ENCODE measurements around the gene SAXO2. TPM values are rescaled to one million over a fixed set of nuclear protein-coding genes. Genes with fewer than 3 reads are reported as not detected.

SAXO2 gene
- total RNA-seq, 1 experiment from 2014 or later: 4.2 TPM

- H3K27me3 Mint-ChIP-seq (ENCODE audit: insufficient read depth, unreplicated experiment): no peaks in the 10 kb centered on the region
- TF ChIP-seq CTCF (IDR thresholded peaks at IDR 0.05; ENCODE audit: unreplicated experiment): no peak
- intact Hi-C loops (cut with micrococcal nuclease): no loop called here
- H3K9me3 Mint-ChIP-seq (ENCODE audit: unreplicated experiment): no peaks in the 10 kb centered on the region
- H3K4me3 Mint-ChIP-seq (ENCODE audit: unreplicated experiment): no peak overlapping the region
- BruUV-seq (replicated peaks): no TSS peak
- ChIA-PET POLR2A (no interaction called here), CTCF (no interaction called here)
- no peaks in the 10 kb centered on the region for H3K36me3 Mint-ChIP-seq (ENCODE audit: insufficient read depth, unreplicated experiment)
- H3K4me1 Mint-ChIP-seq (ENCODE audit: insufficient read depth, unreplicated experiment): no peaks in the 10 kb centered on the region
- no peak overlapping the region for H3K27ac Mint-ChIP-seq (ENCODE audit: low read depth, unreplicated experiment)
- DNase-seq (ENCODE audit: unreplicated experiment): peak; percentile 4
Measured at GRCh38 chr15:82292271-82292670, 29.7 kb downstream of the SAXO2 start.

GRCh38 chr15:82294061-82294690, 31.6 kb downstream of the SAXO2 start:
- no peaks in the 10 kb centered on the region for H3K36me3 Mint-ChIP-seq (ENCODE audit: insufficient read depth, unreplicated experiment)
- CTCF ChIA-PET: interaction anchor here (0.8 kb wide), 1 partner anchor 10 kb away, joined by 4 read pairs; no protein-coding TSS in a partner anchor
- H3K27me3 Mint-ChIP-seq (ENCODE audit: insufficient read depth, unreplicated experiment): no peaks in the 10 kb centered on the region
- H3K9me3 Mint-ChIP-seq (ENCODE audit: unreplicated experiment): no peaks in the 10 kb centered on the region
- no TSS peak for BruUV-seq (replicated peaks)
- no peak overlapping the region for H3K27ac Mint-ChIP-seq (ENCODE audit: low read depth, unreplicated experiment)
- intact Hi-C loops (cut with micrococcal nuclease): no loop called here
- no peak for DNase-seq (ENCODE audit: unreplicated experiment)
- POLR2A ChIA-PET: no interaction called here
- no peak for TF ChIP-seq CTCF (IDR thresholded peaks at IDR 0.05; ENCODE audit: unreplicated experiment)
- no peak overlapping the region for H3K4me3 Mint-ChIP-seq (ENCODE audit: unreplicated experiment)
- no peaks in the 10 kb centered on the region for H3K4me1 Mint-ChIP-seq (ENCODE audit: insufficient read depth, unreplicated experiment)

DNA sequence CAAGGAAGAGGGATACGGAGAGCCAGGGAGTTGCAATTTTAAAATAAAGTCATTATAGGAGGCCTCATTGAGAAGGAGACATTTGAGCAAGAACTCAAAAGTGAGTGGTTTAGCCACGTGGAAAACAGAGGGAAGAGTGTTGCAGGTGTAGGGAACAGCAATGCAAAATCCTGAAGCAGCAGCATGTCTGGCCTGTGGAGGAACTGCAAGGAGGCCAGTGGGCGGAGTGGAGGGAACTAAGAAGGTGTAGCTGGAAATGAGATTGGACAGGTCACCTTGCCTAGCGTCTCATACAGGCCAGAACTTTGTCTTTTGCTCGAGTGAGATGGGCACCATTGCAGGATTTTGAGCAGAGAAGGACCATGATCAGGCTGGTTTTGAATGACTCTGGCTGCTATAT, 34.9 kb downstream of the SAXO2 start:
- peaks cover 15% of the 10 kb centered on the region for H3K4me1 Mint-ChIP-seq (ENCODE audit: insufficient read depth, unreplicated experiment)
- H3K36me3 Mint-ChIP-seq (ENCODE audit: insufficient read depth, unreplicated experiment): no peaks in the 10 kb centered on the region
- BruUV-seq (replicated peaks): no TSS peak

DNA sequence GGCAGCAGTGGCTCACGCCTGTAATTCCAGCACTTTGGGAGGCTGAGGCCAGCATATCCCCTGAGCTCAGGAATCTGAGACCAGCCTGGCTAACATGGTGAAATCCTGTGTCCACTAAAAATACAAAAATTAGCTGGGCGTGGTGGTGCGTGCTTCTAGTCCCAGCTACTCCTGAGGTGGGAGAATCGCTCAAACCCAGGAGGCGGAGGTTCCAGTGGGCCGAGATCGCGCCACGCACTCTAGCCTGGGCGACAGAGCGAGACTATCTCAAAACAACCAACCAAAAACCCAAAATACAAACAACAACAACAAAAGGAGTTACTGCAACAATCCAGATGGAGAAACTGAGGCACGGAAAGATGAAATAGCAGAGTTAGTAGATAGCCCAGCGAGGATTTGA, 35.4 kb downstream of the SAXO2 start:
- H3K4me3 Mint-ChIP-seq (ENCODE audit: unreplicated experiment): no peak overlapping the region
- CTCF ChIA-PET: no interaction called here
- no TSS peak for BruUV-seq (replicated peaks)
- no peaks in the 10 kb centered on the region for H3K36me3 Mint-ChIP-seq (ENCODE audit: insufficient read depth, unreplicated experiment)
- H3K27me3 Mint-ChIP-seq (ENCODE audit: insufficient read depth, unreplicated experiment): no peaks in the 10 kb centered on the region
- POLR2A ChIA-PET: no interaction called here
- no peak for TF ChIP-seq CTCF (IDR thresholded peaks at IDR 0.05; ENCODE audit: unreplicated experiment)
- H3K4me1 Mint-ChIP-seq (ENCODE audit: insufficient read depth, unreplicated experiment): peaks cover 15% of the 10 kb centered on the region
- intact Hi-C loops (cut with micrococcal nuclease): no loop called here
- no peaks in the 10 kb centered on the region for H3K9me3 Mint-ChIP-seq (ENCODE audit: unreplicated experiment)
- peak overlapping the region; percentile 61 for H3K27ac Mint-ChIP-seq (ENCODE audit: low read depth, unreplicated experiment)
- DNase-seq (ENCODE audit: unreplicated experiment): no peak

More for the DNA sequence above, 34.9 kb downstream of the SAXO2 start:
- Mint-ChIP-seq H3K4me3 (ENCODE audit: unreplicated experiment) (no peak overlapping the region), H3K9me3 (ENCODE audit: unreplicated experiment) (no peaks in the 10 kb centered on the region), H3K27me3 (ENCODE audit: insufficient read depth, unreplicated experiment) (no peaks in the 10 kb centered on the region), H3K27ac (ENCODE audit: low read depth, unreplicated experiment) (peak overlapping the region; percentile 61)
- TF ChIP-seq CTCF (IDR thresholded peaks at IDR 0.05; ENCODE audit: unreplicated experiment): no peak
- ChIA-PET CTCF (no interaction called here), POLR2A (no interaction called here)
- intact Hi-C loops (cut with micrococcal nuclease): no loop called here
- DNase-seq (ENCODE audit: unreplicated experiment): no peak

All from MCF 10A (cell line).